ENCODE measurements around the gene ANTXR1.

Gene ANTXR1

DNA sequence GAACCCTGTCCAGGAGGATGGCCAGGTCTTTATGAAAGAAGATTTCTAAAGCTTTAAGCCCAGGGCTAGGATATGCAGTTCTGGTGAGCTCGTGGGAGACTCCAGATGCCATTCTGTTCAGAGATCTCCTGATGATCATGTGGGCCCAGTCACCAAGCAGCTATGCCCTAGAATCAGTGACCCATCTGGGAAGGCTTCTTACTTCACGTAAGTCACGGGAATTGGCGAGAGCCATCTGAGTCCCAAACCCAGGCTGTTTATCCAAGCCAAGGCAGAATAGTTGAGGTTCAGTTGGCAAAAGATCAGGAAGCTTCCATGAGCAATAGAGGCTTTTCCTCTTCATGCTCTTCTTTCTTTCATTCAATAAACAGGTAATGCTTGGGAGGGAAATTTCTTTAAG, 23.9 kb downstream of the ANTXR1 start:
- no peaks in the 10 kb centered on the region for H3K9me3 ChIP-seq (replicated peaks in 1 of 11)

DNA sequence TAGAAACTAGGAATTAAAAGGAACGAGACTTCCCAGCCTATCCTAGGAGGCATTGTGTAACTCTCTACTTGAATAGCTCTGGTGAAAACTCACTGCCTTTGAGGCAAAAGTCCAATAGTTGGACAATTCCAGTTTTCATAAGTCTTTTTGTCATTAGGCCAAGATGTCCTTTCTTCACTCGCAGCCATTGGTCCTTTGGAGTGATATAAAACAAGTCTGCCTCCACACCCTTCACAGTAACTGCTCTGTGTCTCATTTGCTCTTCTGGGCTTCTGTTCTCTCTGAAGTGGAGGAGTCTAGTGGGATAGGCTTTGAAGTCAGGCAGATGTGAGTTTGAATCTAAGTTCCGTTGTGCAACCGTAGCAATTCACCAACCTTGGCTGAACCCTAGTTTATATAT, 28.2 kb downstream of the ANTXR1 start:
- Histone ChIP-seq H3K4me2 (no peak overlapping the region), H3K9me3 (replicated peaks in 1 of 11) (no peaks in the 10 kb centered on the region), H3K27ac (no peak overlapping the region), H3K27me3 (no peaks in the 10 kb centered on the region), H3K4me1 (no peaks in the 10 kb centered on the region), H3K36me3 (peaks cover 0 to 4% (median 0%) of the 10 kb centered on the region in 11 experiments; a peak in 1 of 22 replicates), H3K4me3 (no peak overlapping the region), H3K9ac (no peak overlapping the region), H4K20me1 (no peaks in the 10 kb centered on the region)
- no peak for TF ChIP-seq Cebpa-rat (IDR thresholded peaks at IDR 0.05)

More for the DNA sequence above, 23.9 kb downstream of the ANTXR1 start:
- no peak overlapping the region for H3K27ac ChIP-seq
- H3K27me3 ChIP-seq = no peaks in the 10 kb centered on the region
- H3K9ac ChIP-seq = no peak overlapping the region
- no peak overlapping the region for H3K4me2 ChIP-seq
- TF ChIP-seq Cebpa-rat (IDR thresholded peaks at IDR 0.05) = no peak
- H3K4me3 ChIP-seq = no peak overlapping the region
- no peaks in the 10 kb centered on the region for H4K20me1 ChIP-seq
- peaks cover 0 to 5% (median 0%) of the 10 kb centered on the region in 10 experiments; a peak in 1 of 20 replicates for H3K4me1 ChIP-seq
- peaks cover 0 to 4% (median 0%) of the 10 kb centered on the region in 11 experiments; a peak in 1 of 22 replicates for H3K36me3 ChIP-seq

DNA sequence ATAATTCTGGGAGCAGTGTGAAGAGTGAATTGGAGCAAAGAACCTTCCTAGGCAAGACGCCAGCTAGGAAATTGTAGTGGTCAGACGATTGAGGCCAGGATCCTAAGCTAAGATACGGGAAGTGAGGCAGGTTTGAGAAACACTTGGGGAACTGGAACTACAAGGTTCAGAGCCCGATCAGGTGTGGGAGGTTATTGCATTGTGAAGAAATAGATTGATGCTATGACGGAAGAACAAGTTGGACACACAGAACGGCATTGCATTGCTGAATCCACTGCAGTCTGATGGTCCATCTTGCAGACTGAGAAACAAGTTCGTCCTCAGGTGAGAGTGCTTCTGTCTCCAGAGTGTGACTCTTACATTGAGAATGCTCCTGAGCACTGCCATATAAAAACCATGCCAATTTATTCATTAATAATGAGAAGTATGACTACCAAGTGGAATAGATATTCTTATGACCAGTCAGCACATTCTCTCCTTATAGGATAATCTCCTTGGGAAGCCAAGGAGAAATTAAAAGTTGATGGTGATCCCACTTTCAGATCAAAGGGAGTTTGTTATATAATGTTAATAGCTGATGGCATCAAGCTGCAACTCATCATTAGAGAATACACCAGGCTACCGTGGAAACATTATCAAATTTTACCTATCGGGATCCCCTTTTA, 30.9 kb downstream of the ANTXR1 start:
- H3K9me3 ChIP-seq (replicated peaks in 1 of 11) = no peaks in the 10 kb centered on the region
- H3K36me3 ChIP-seq = peaks cover 0 to 4% (median 0%) of the 10 kb centered on the region in 11 experiments; a peak in 1 of 22 replicates
- no peaks in the 10 kb centered on the region for H4K20me1 ChIP-seq
- H3K4me3 ChIP-seq = no peak overlapping the region
- no peaks in the 10 kb centered on the region for H3K27me3 ChIP-seq
- no peaks in the 10 kb centered on the region for H3K4me1 ChIP-seq
- no peak overlapping the region for H3K27ac ChIP-seq
- no peak overlapping the region for H3K4me2 ChIP-seq
- no peak for TF ChIP-seq Cebpa-rat (IDR thresholded peaks at IDR 0.05)
- H3K9ac ChIP-seq = no peak overlapping the region

DNA sequence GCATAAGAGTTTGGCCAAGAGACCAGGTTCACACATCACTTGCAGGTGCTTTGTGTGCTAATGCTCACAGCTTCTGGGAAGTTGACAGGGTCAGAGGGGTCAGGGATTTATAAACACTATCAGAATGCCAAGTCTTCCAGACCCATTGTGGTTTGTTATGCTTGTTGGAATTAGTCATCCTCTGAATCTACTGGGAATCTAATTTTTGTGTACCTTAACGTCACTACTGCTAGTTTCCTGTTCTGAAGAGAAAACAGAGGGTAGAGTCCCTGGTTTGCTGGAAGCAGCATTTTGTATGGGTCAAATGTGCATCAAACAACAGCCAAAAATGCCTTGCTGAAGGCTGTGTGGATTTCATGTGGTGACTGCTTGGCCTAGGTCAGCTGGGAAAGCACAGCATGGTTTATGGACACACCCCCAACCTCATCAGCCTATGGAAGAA, 33.3 kb downstream of the ANTXR1 start:
- no peak for TF ChIP-seq Cebpa-rat (IDR thresholded peaks at IDR 0.05)
- H3K4me2 ChIP-seq = no peak overlapping the region
- H3K27me3 ChIP-seq = no peaks in the 10 kb centered on the region
- H3K27ac ChIP-seq = no peak overlapping the region
- no peaks in the 10 kb centered on the region for H3K4me1 ChIP-seq
- no peak overlapping the region for H3K9ac ChIP-seq
- no peaks in the 10 kb centered on the region for H3K9me3 ChIP-seq (replicated peaks in 1 of 11)
- no peaks in the 10 kb centered on the region for H3K36me3 ChIP-seq
- no peak overlapping the region for H3K4me3 ChIP-seq
- H4K20me1 ChIP-seq = no peaks in the 10 kb centered on the region

DNA sequence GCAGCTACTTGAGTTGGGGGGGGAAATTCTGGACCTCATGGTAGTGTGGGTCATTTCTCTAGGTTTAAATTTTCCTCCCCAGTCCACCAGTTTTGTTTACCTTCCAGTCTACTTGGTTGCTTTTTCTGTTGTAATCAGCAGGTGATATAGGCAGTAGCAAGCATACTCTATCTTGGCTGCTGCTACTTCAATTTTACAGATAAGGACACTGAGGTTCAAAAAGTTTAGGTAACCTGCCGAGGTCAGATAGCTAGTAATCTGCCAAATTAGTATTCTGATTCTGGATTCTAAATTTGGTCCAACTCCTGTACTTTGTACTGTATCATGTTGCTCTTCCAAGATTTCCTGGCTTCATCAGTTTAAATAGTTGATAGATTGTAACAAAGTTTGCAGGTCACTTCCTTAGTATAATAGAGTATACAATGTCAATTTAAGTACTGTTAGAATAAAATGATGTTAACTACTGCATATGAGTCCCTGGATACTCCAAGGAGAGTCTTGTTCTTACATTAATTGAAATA, 34.7 kb downstream of the ANTXR1 start:
- no peak overlapping the region for H3K4me2 ChIP-seq
- H3K9ac ChIP-seq = no peak overlapping the region
- no peak overlapping the region for H3K27ac ChIP-seq
- H3K4me1 ChIP-seq = no peaks in the 10 kb centered on the region
- H3K27me3 ChIP-seq = no peaks in the 10 kb centered on the region
- no peak for TF ChIP-seq Cebpa-rat (IDR thresholded peaks at IDR 0.05)
- no peaks in the 10 kb centered on the region for H3K9me3 ChIP-seq (replicated peaks in 1 of 11)
- no peaks in the 10 kb centered on the region for H4K20me1 ChIP-seq
- no peaks in the 10 kb centered on the region for H3K36me3 ChIP-seq
- H3K4me3 ChIP-seq = no peak overlapping the region

DNA sequence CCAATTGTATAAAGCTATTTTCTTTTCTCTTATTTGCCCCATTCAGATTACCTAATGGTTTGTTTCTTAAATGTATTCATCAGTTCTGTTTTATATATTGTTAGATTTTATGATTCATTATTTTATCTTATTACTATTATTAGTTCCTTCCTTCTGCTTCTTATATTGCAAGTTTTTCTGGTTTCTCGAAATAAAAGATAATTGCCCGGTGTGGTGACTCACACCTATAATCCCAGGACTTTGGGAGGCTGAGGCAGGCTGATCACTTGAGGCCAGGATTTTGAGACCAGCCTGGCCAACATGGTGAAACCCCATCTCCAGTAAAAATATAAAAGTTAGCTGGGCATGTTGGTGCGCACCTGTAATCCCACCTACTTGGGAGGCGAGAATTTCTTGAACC, 37.8 kb downstream of the ANTXR1 start:
- no peaks in the 10 kb centered on the region for H3K4me1 ChIP-seq
- H3K4me3 ChIP-seq = no peak overlapping the region
- H3K36me3 ChIP-seq = no peaks in the 10 kb centered on the region
- no peak overlapping the region for H3K4me2 ChIP-seq
- no peaks in the 10 kb centered on the region for H3K27me3 ChIP-seq
- no peaks in the 10 kb centered on the region for H4K20me1 ChIP-seq
- no peak overlapping the region for H3K27ac ChIP-seq
- no peak overlapping the region for H3K9ac ChIP-seq
- TF ChIP-seq Cebpa-rat (IDR thresholded peaks at IDR 0.05) = no peak
- H3K9me3 ChIP-seq (replicated peaks in 1 of 11) = no peaks in the 10 kb centered on the region

DNA sequence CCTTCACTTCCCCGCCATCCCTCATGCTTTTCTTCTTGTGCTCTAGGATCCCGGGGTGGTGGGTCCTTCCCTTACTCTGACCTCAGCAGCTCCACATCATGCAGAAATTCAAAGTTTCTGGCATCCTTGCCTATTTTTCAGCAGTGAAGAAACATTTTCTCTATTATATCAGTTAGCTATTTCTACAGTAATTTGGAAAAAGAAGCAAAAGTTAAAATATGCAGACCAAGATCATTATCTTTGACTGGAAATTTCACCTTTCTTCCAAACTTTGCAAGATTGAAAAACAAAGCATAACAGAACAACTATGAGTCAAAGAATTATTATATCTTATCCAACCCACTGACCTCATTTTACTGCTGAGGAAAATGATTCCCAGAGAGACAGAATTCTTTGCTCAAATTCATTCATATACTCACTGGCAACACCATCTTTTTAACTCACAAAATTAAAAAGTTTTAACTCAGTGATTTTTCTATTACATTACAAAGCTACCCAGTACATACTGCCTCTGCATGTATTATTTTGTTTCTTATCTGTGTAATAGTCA, 40.5 kb downstream of the ANTXR1 start:
- no peak for TF ChIP-seq Cebpa-rat (IDR thresholded peaks at IDR 0.05)
- Histone ChIP-seq H3K9me3 (replicated peaks in 1 of 11) (peaks cover 0 to 12% (median 8%) of the 10 kb centered on the region in 11 experiments; a peak in 19 of 22 replicates), H3K27ac (no peak overlapping the region), H3K9ac (no peak overlapping the region), H3K4me3 (no peak overlapping the region), H3K27me3 (no peaks in the 10 kb centered on the region), H3K4me2 (no peak overlapping the region), H4K20me1 (no peaks in the 10 kb centered on the region), H3K4me1 (peaks cover 0 to 11% (median 3%) of the 10 kb centered on the region in 10 experiments; a peak in 8 of 20 replicates), H3K36me3 (no peaks in the 10 kb centered on the region)

DNA sequence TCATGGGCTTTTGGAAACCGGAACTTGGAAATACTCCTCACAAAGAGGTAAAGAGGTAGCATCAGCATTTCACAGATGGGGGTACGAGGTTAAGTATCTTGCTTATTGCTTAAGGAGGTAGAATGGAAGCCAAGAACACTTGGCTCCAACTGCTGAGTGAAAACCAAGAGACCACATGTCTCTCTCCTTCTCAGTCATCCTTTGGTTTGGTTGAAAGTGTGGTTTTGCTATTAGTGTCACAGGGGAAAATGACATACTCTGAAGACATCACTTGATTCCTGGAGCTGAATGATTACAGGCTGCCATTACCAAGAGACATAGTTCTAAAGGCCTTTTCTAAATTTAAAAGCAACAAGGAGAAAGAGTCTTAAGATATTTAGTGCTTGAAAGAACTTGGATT, 41.5 kb downstream of the ANTXR1 start:
- Histone ChIP-seq H3K27me3 (no peaks in the 10 kb centered on the region), H3K9ac (no peak overlapping the region)
- TF ChIP-seq Cebpa-rat (IDR thresholded peaks at IDR 0.05) = no peak

DNA sequence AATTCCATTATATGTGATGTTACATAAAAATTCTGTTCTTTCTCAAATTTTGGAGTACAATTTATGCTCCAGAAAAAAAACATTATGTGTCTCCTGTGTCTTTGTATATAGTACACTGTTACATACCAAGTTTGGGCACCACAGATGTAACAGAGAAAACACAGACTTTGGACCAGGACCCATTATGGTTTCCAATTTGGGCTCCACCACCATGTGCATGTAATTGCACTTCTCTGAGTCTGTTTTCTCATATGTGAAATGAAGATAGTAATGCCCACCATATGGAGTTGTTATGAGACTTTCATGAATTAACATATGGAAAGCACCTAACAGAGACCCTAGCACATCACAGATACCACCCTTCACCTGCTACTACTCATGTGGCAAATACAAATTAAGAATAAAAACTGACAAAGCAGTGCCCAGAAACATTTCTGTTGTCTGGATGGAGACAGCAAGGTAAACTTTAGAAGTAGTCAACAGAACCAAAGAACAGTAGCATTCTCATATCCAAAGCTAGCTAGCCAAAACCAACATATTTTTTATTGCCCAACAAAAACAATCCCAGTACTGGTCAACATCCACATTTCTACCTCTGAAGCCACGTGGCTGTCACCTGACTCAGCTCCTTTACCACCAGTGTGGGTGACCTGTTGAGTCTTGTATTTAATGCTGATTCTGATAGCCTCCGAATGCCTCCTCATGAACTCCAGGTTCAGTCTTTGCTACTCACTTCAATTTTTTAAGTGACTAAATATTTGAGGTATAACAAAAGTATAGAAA, 42.9 kb downstream of the ANTXR1 start:
- Histone ChIP-seq H3K4me3 (no peak overlapping the region), H3K27me3 (no peaks in the 10 kb centered on the region), H3K27ac (no peak overlapping the region), H3K4me1 (peaks cover 0 to 13% (median 3%) of the 10 kb centered on the region in 10 experiments; a peak in 9 of 20 replicates), H3K9me3 (replicated peaks in 1 of 11) (peaks cover 0 to 18% (median 13%) of the 10 kb centered on the region in 11 experiments; a peak in 19 of 22 replicates), H3K4me2 (no peak overlapping the region), H3K36me3 (no peaks in the 10 kb centered on the region), H4K20me1 (no peaks in the 10 kb centered on the region), H3K9ac (no peak overlapping the region)
- TF ChIP-seq Cebpa-rat (IDR thresholded peaks at IDR 0.05) = no peak

More for the DNA sequence above, 41.5 kb downstream of the ANTXR1 start:
- no peak overlapping the region for H3K4me3 ChIP-seq
- H3K4me1 ChIP-seq = peaks cover 0 to 11% (median 3%) of the 10 kb centered on the region in 10 experiments; a peak in 8 of 20 replicates
- H3K36me3 ChIP-seq = no peaks in the 10 kb centered on the region
- H3K27ac ChIP-seq = no peak overlapping the region
- no peaks in the 10 kb centered on the region for H4K20me1 ChIP-seq
- H3K4me2 ChIP-seq = no peak overlapping the region
- H3K9me3 ChIP-seq (replicated peaks in 1 of 11) = peaks cover 0 to 18% (median 13%) of the 10 kb centered on the region in 11 experiments; a peak in 19 of 22 replicates
